Right atrium auricular region (tissue), 2 donors: ENCODE measurements around the gene SGCD. TPM values are rescaled to one million over a fixed set of nuclear protein-coding genes. Genes with fewer than 3 reads are reported as not detected.

Experiments used
- DNase-seq: peaks from one replicate; pipeline ENCODE4 v3.0.0-alpha.2; 2019; ENCODE audit warnings: low spot score
- H3K27ac ChIP-seq, 2 donors: fragments of 200-600 bp; sonication (generic); 1 replicate in 1 of 2; 2 replicates in 1 of 2; pipeline ENCODE4 v1.5.1; 2016 to 2019
- H3K27me3 ChIP-seq, 2 donors: fragments of 200-600 bp; sonication (generic); one replicate each; pipeline versions ENCODE4 v1.5.1 to v1.6.0; 2017 to 2019
- H3K36me3 ChIP-seq: fragments of 200-600 bp; sonication (generic); one replicate; pipeline ENCODE4 v1.5.1; 2016
- H3K4me1 ChIP-seq, 2 donors: fragments of 200-600 bp; sonication (generic); one replicate each; pipeline versions ENCODE4 v1.5.1 to v1.6.0; 2017 to 2019
- H3K4me3 ChIP-seq, 2 donors: fragments of 200-600 bp; sonication (generic); 1 replicate in 1 of 2; 2 replicates in 1 of 2; pipeline ENCODE4 v1.5.1; 2017 to 2019; ENCODE audit warnings: mild to moderate bottlenecking in 1 of 2, moderate library complexity in 1 of 2
- H3K9me3 ChIP-seq, 2 donors: fragments of 200-600 bp; sonication (generic); one replicate each; pipeline ENCODE4 v1.5.1; 2019
- total RNA-seq, 2 donors: library from RNA; depleted of rRNA; stranded (reverse); fragments of >200 nt; gene quantifications; one replicate each; pipeline ENCODE4 v1.1.0, GENCODE V29; 2016
- TF ChIP-seq, protein P1 (sequence below), 2 donors: fragments of 200-600 bp; sonication (generic); IDR thresholded peaks; one replicate each; pipeline ENCODE4 v1.5.1; 2019; ENCODE audit warnings: antibody characterized with exemption in 2 of 2

Gene SGCD
- total RNA-seq, 2 donors from 2014 or later, result 56.2 to 85.1 TPM

- Histone ChIP-seq H3K9me3 (no peaks in the 10 kb centered on the region), H3K36me3 (no peaks in the 10 kb centered on the region), H3K27me3 (no peaks in the 10 kb centered on the region), H3K4me3 (no peak overlapping the region), H3K27ac (no peak overlapping the region), H3K4me1 (no peaks in the 10 kb centered on the region)
- TF ChIP-seq, protein P1, sequence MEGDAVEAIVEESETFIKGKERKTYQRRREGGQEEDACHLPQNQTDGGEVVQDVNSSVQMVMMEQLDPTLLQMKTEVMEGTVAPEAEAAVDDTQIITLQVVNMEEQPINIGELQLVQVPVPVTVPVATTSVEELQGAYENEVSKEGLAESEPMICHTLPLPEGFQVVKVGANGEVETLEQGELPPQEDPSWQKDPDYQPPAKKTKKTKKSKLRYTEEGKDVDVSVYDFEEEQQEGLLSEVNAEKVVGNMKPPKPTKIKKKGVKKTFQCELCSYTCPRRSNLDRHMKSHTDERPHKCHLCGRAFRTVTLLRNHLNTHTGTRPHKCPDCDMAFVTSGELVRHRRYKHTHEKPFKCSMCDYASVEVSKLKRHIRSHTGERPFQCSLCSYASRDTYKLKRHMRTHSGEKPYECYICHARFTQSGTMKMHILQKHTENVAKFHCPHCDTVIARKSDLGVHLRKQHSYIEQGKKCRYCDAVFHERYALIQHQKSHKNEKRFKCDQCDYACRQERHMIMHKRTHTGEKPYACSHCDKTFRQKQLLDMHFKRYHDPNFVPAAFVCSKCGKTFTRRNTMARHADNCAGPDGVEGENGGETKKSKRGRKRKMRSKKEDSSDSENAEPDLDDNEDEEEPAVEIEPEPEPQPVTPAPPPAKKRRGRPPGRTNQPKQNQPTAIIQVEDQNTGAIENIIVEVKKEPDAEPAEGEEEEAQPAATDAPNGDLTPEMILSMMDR (IDR thresholded peaks at IDR 0.05), result no peak
- no peak for DNase-seq
Measured at GRCh38 chr5:156314416-156314815, 12.5 kb upstream of the SGCD start.

DNA sequence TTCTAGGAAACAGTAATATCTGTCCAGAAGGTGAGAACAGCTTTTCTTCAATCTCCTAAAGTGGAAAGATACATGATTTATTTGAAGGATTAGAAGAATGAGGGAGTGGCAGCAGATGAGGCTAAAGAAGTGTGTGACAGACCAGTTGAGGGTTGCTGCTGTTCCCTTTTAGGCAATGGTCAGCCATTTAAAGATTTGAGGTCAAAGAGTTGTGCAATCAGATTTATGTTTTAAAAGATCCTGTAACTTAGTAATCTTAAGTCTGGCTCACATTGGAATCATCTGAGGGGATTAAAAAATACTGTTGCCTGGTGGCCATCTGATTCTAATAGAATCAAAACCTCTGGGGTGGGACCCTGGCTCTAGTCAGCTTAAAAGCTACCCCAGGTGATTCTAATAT lies 4.3 kb upstream of the SGCD start:
- H3K9me3 ChIP-seq, result no peaks in the 10 kb centered on the region
- peaks cover 0 to 13% of the 10 kb centered on the region in 2 donors for H3K4me1 ChIP-seq
- no peaks in the 10 kb centered on the region for H3K27me3 ChIP-seq
- no peak overlapping the region for H3K4me3 ChIP-seq
- no peaks in the 10 kb centered on the region for H3K36me3 ChIP-seq
- no peak overlapping the region for H3K27ac ChIP-seq
- TF ChIP-seq, protein P1 (IDR thresholded peaks at IDR 0.05), result no peak
- no peak for DNase-seq

GRCh38 chr5:156327296-156327695 lies 332 bp downstream of the SGCD start:
- peak overlapping the region; percentile 71 to 85 for H3K27ac ChIP-seq
- H3K4me3 ChIP-seq, result peak overlapping the region; percentile 48 to 55
- no peak for DNase-seq
- peaks cover 0 to 21% of the 10 kb centered on the region in 2 donors for H3K4me1 ChIP-seq
- H3K27me3 ChIP-seq, result no peaks in the 10 kb centered on the region
- TF ChIP-seq, protein P1 (IDR thresholded peaks at IDR 0.05), result no peak
- H3K36me3 ChIP-seq, result peaks cover 12% of the 10 kb centered on the region
- no peaks in the 10 kb centered on the region for H3K9me3 ChIP-seq

DNA sequence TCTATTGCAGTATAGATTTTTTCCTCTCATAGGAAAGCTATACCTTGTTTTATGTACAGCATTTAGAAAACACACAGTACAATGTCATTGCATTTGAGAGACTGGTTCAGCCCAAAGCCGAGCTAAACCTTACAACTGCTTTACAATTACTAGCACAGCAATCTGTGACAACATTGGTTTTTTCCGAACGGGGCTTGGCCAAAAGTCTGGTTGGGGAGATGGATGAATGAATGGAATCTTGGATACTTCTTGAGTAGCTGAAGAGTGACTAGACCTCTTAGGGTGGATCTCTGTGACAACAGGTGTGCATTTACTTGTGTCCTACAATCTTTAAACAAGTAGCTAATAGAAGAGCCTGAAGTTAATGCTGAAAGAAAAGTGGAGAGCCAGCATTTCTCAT lies 1.2 kb downstream of the SGCD start:
- H3K27me3 ChIP-seq, result no peaks in the 10 kb centered on the region
- H3K27ac ChIP-seq, result peak overlapping the region; percentile 71 to 85
- no peaks in the 10 kb centered on the region for H3K9me3 ChIP-seq
- H3K4me3 ChIP-seq, result peak overlapping the region; percentile 48 to 55
- H3K4me1 ChIP-seq, result peaks cover 0 to 21% of the 10 kb centered on the region in 2 donors
- DNase-seq, result no peak
- H3K36me3 ChIP-seq, result peaks cover 14% of the 10 kb centered on the region
- TF ChIP-seq, protein P1 (IDR thresholded peaks at IDR 0.05), result no peak

DNA sequence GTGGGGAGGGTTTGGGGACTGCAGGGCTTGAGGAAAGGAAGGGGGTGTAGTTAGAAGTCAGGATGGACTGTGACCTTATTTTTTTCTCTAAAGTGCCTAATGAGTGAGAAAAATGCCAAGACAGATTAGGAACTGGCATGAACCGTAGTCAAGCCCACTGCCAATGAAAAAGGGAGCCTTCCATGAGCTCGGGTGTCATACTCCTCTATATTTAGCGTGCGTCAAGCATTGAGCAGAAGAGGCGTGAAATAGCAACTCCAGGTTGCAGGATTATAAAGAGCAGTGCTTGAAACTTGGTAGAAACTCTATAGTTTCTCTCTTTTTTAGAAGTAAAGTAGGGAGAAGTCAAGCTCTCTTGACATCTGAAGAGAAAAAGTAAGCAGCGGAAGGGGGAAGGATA lies 1.8 kb downstream of the SGCD start:
- Histone ChIP-seq H3K27me3 (no peaks in the 10 kb centered on the region), H3K27ac (peak overlapping the region; percentile 71 to 85), H3K9me3 (no peaks in the 10 kb centered on the region), H3K36me3 (peaks cover 14% of the 10 kb centered on the region), H3K4me1 (peaks cover 0 to 21% of the 10 kb centered on the region in 2 donors), H3K4me3 (peak overlapping the region; percentile 48 to 55)
- TF ChIP-seq, protein P1 (IDR thresholded peaks at IDR 0.05), result no peak
- DNase-seq, result no peak

- DNase-seq, result no peak
- Histone ChIP-seq H3K4me1 (peaks cover 0 to 21% of the 10 kb centered on the region in 2 donors), H3K27me3 (no peaks in the 10 kb centered on the region), H3K4me3 (peak overlapping the region; percentile 48 to 55), H3K27ac (peak overlapping the region; percentile 71 to 85), H3K9me3 (no peaks in the 10 kb centered on the region), H3K36me3 (peaks cover 14% of the 10 kb centered on the region)
- TF ChIP-seq, protein P1 (IDR thresholded peaks at IDR 0.05), result no peak
Measured at GRCh38 chr5:156329171-156329611, 2.2 kb downstream of the SGCD start.
